ENCODE data around the gene SETDB1. TPM values are rescaled to one million over a fixed set of nuclear protein-coding genes. Genes with fewer than 3 reads are reported as not detected.
A peak's percentile ranks its signal among the peaks of the same experiment; 100 is the strongest.

Gene SETDB1
- total and polyA plus RNA-seq, 12 donors: 12.6 to 52.9 (median 35.6) TPM

GRCh38 chr1:150973836-150974579 lies 47.8 kb downstream of the SETDB1 start:
- Histone ChIP-seq H3K9me3 (replicated peaks in 1 of 3) (no peaks in the 10 kb centered on the region), H3K4me1 (replicated peaks in 1 of 2) (peaks cover 64 to 65% of the 10 kb centered on the region in 2 donors), H3K4me3 (peak overlapping the region; percentile 2 to 100 (median 78)), H3K36me3 (replicated peaks in 1 of 2) (peaks cover 0 to 2% of the 10 kb centered on the region in 2 donors), H3K27me3 (no peaks in the 10 kb centered on the region), H3K27ac (peak overlapping the region; percentile 87 to 98 (median 94))
- WGBS, 4 donors: 0 to 1% (median 0%) methylated on average over 1 to 67 of the region's 67 CpGs; no CpG with 5 or more reads in 1 of the 4 donors
- TF ChIP-seq POLR2A (IDR thresholded peaks at IDR 0.05) (no peak), CTCF (IDR thresholded peaks at IDR 0.05) (peak in 1 of 6 experiments; percentile 10)
- DNase-seq: peak in 5 of 7 donors; percentile 42 to 66 (median 55)
- intact Hi-C loops (cut with DNase I): no loop called here

- Histone ChIP-seq H3K27ac (peak within 1 kb of the TSS; percentile 87 to 98 (median 94)), H3K36me3 (replicated peaks in 1 of 2) (no peaks in the 10 kb centered on the region), H3K9me3 (replicated peaks in 1 of 3) (no peaks in the 10 kb centered on the region), H3K4me1 (replicated peaks in 1 of 2) (peaks cover 60 to 68% of the 10 kb centered on the region in 2 donors), H3K4me3 (peak within 1 kb of the TSS; percentile 2 to 100 (median 78)), H3K27me3 (no peaks in the 10 kb centered on the region)
- intact Hi-C loops (cut with DNase I): no loop called here
- WGBS, 4 donors: 7 to 58% (median 30%) methylated on average over 7 to 96 of the region's 106 CpGs
- DNase-seq: peak; percentile 81 to 86 (median 86)
- TF ChIP-seq CTCF (IDR thresholded peaks at IDR 0.05) (no peak), POLR2A (IDR thresholded peaks at IDR 0.05) (peak; percentile 34 to 74)
These were observed 48.7 kb downstream of the SETDB1 start, which contains the start of gene CERS2 for GRCh38 chr1:150974580-150975478. Gene CERS2, minus strand, starts transcription at chr1:150974835. Its CDS starts 5,745 bp downstream, at chr1:150969090.

- intact Hi-C loops (cut with DNase I): no loop called here
- Histone ChIP-seq H3K4me3 (no peak overlapping the region), H3K4me1 (replicated peaks in 1 of 2) (peaks cover 45 to 54% of the 10 kb centered on the region in 2 donors), H3K36me3 (replicated peaks in 1 of 2) (no peaks in the 10 kb centered on the region), H3K27me3 (no peaks in the 10 kb centered on the region), H3K9me3 (replicated peaks in 1 of 3) (no peaks in the 10 kb centered on the region), H3K27ac (peak overlapping the region in 3 of 5 donors; percentile 60 to 82 (median 81))
- TF ChIP-seq POLR2A (IDR thresholded peaks at IDR 0.05) (no peak), CTCF (IDR thresholded peaks at IDR 0.05) (no peak)
- DNase-seq: no peak
- 88 to 96% (median 94%) methylated on average over 9 of the region's 9 CpGs for WGBS, 4 donors
These were observed 50.2 kb downstream of the SETDB1 start for GRCh38 chr1:150976401-150976821.

Measured in adrenal gland (tissue), 12 donors.